GM12878 (cell line): ENCODE results near the gene DISP3. TPM values are rescaled to one million over a fixed set of nuclear protein-coding genes. Genes with fewer than 3 reads are reported as not detected.

Experiments used
- ATAC-seq: fragments of 200-7000 bp; cut with Tn5 transposase; 3 replicates; pipeline ENCODE4 v1.9.1; 2020; ENCODE audit warnings: mild to moderate bottlenecking, moderate library complexity
- BruUV-seq: library from RNA; stranded (reverse); fragments of 400-500 nt; replicated peaks from 2 replicates; lab custom pipeline; 2021; lab: Mats Ljungman, UMichigan
- CTCF ChIA-PET: fragments of 300-600 bp; sonication (Branson Sonifier 250); formaldehyde crosslinking; extraction: SDS; loops from one replicate; lab custom pipeline; 2021; ENCODE audit warnings: inconsistent platforms; lab: Yijun Ruan, JAX
- POLR2A ChIA-PET: fragments of 350-600 bp; formaldehyde crosslinking; extraction: SDS; loops from one replicate; lab custom pipeline; 2021; ENCODE audit warnings: inconsistent platforms; lab: Charles Lee
- RAD21 ChIA-PET: fragments of 300-600 bp; sonication (Branson Sonifier 250); formaldehyde crosslinking; loops from one replicate; lab custom pipeline; 2023; ENCODE audit warnings: antibody characterized with exemption; ENCODE audit not compliant: unreplicated experiment; lab: Charles Lee
- SMC1A ChIA-PET: fragments of 300-600 bp; sonication (Branson Sonifier 250); formaldehyde crosslinking; loops from one replicate; lab custom pipeline; 2023; ENCODE audit not compliant: unreplicated experiment, uncharacterized antibody; lab: Charles Lee
- DNase-seq: peaks from one replicate; pipeline ENCODE4 v3.0.0-alpha.2; 2011; ENCODE audit warnings: low read depth, low spot score
- FAIRE-seq: peaks from 3 replicates; lab custom pipeline; 2011; peaks lifted over from hg19 to GRCh38; lab: Jason Lieb, UNC
- H2AFZ ChIP-seq: 2 replicates; pipeline ENCODE4 v1.6.0; 2011; ENCODE audit warnings: low read depth, low read length, control low read depth; ENCODE audit not compliant: control insufficient read depth
- H3K27ac ChIP-seq: 2 replicates; pipeline ENCODE4 v1.5.1; 2011; ENCODE audit warnings: control low read depth; ENCODE audit not compliant: control insufficient read depth, insufficient read depth
- H3K27me3 ChIP-seq, 2 experiments: replicated peaks in 1 of 2; 2 replicates each; pipeline versions ENCODE4 v1.6.0 to v1.6.1; 2011; ENCODE audit warnings: low read length in 1 of 2; ENCODE audit not compliant: control insufficient read depth in 2 of 2, insufficient read depth in 2 of 2
- H3K36me3 ChIP-seq, 2 experiments: 2 replicates each; pipeline ENCODE4 v1.5.1; 2011; ENCODE audit warnings: low read length in 1 of 2; ENCODE audit not compliant: control insufficient read depth in 2 of 2, insufficient read depth in 2 of 2
- H3K4me1 ChIP-seq: 2 replicates; pipeline ENCODE4 v1.6.1; 2011; ENCODE audit warnings: mild to moderate bottlenecking, low read length, moderate library complexity, mixed read lengths; ENCODE audit not compliant: control insufficient read depth, insufficient read depth
- H3K4me2 ChIP-seq: 2 replicates; pipeline ENCODE4 v1.6.0; 2011; ENCODE audit warnings: control low read depth; ENCODE audit not compliant: control insufficient read depth, insufficient read depth
- H3K4me3 ChIP-seq: fragments of 200-600 bp; sonication (generic); 2 replicates; pipeline ENCODE4 v1.5.1; 2016
- H3K79me2 ChIP-seq: 2 replicates; pipeline ENCODE4 v1.6.0; 2011; ENCODE audit warnings: low read length; ENCODE audit not compliant: control insufficient read depth, insufficient read depth
- H3K9ac ChIP-seq: 2 replicates; pipeline ENCODE4 v1.8.0; 2011; ENCODE audit warnings: low read length, control low read depth, mixed read lengths; ENCODE audit not compliant: control insufficient read depth, insufficient read depth
- H3K9me3 ChIP-seq: replicated peaks from 3 replicates; pipeline ENCODE4 v1.5.1; 2011; ENCODE audit warnings: mild to moderate bottlenecking, low read length; ENCODE audit not compliant: control insufficient read depth, insufficient read depth
- H4K20me1 ChIP-seq: 2 replicates; pipeline ENCODE4 v1.6.0; 2011; ENCODE audit not compliant: control insufficient read depth, insufficient read depth
- BCL3 ChIP-seq: IDR thresholded peaks from 2 replicates; pipeline ENCODE4 v1.6.1; 2011; ENCODE audit warnings: borderline replicate concordance, low read depth, mild to moderate bottlenecking, moderate library complexity, low read length; ENCODE audit not compliant: insufficient read depth, poor library complexity, severe bottlenecking
- CTCF ChIP-seq, 3 experiments: IDR thresholded peaks in 2 of 3; conservative IDR thresholded peaks in 1 of 3; 2 replicates each; pipeline ENCODE4 v1.5.1; 2011; ENCODE audit warnings: low read depth in 3 of 3, low read length in 3 of 3, mild to moderate bottlenecking in 3 of 3, control low read depth in 2 of 3, moderate library complexity in 2 of 3, inconsistent platforms in 1 of 3, mixed read lengths in 1 of 3; ENCODE audit not compliant: control insufficient read depth in 2 of 3, insufficient read depth in 1 of 3; ENCODE audit errors: extremely low read depth in 1 of 3
- IKZF1 ChIP-seq: fragments of 450-650 bp; conservative IDR thresholded peaks from 2 replicates; pipeline ENCODE4 v1.6.1; 2017; ENCODE audit warnings: antibody characterized with exemption, mild to moderate bottlenecking
- NR2C1 ChIP-seq: fragments of 450-650 bp; IDR thresholded peaks from 2 replicates; pipeline ENCODE4 v1.6.1; 2017; ENCODE audit warnings: antibody characterized with exemption, mild to moderate bottlenecking, moderate library complexity
- POLR2A ChIP-seq: IDR thresholded peaks from 2 replicates; pipeline ENCODE4 v1.6.1; 2011; ENCODE audit warnings: low read depth, mild to moderate bottlenecking, low read length
- TBL1XR1 ChIP-seq: IDR thresholded peaks from 2 replicates; pipeline ENCODE4 v1.6.1; 2012; ENCODE audit warnings: low read depth, low read length, improper control_type of control experiment
- WGBS: methylation state at CpG from one replicate; pipeline ENCODE4 v1.1.6; 2016; ENCODE audit warnings: low lambda C conversion rate; ENCODE audit not compliant: insufficient replicate concordance, insufficient coverage; ENCODE audit errors: missing lambda C conversion rate; 5-methylcytosine and 5-hydroxymethylcytosine counted together
- in situ Hi-C: fragments of 300-500 bp; cut with MboI; formaldehyde crosslinking; loops from 9 replicates; pipeline ENCODE4 v1.14.3; 2018; ENCODE audit warnings: mixed read lengths
- intact Hi-C: fragments of 100-400 bp; cut with micrococcal nuclease; formaldehyde crosslinking; loops from one replicate; pipeline ENCODE4 v1.14.2; 2022; ENCODE audit not compliant: unreplicated experiment
- polyA plus RNA-seq, 11 experiments: library from polyadenylated mRNA; depleted of rRNA in 4 of 11; unstranded in 6 of 11; stranded (reverse) in 5 of 11; fragments of >200 nt; fragmentation: Nextera tagmentation in 4 of 11; fragmentation: Illumina TruSeq in 1 of 11; extraction: Ambion mirVana in 4 of 11; extraction: Trizol in 1 of 11; gene quantifications; 1 replicate in 1 of 11; 2 replicates in 10 of 11; pipeline versions ENCODE4 v1.2.1 to v1.2.3, GENCODE V29; 2011 to 2016; ENCODE audit warnings: inconsistent platforms in 2 of 11, missing spikeins in 2 of 11, low read depth in 1 of 11
- total RNA-seq, 4 experiments: library from RNA; depleted of rRNA in 3 of 4; stranded (reverse); fragments of >200 nt in 3 of 4; fragmentation: Illumina TruSeq in 1 of 4; extraction: Trizol in 1 of 4; gene quantifications; 2 replicates each; pipeline versions ENCODE4 v1.2.1 to v1.2.3, GENCODE V29; 2013 to 2021

The DISP3 gene
- total and polyA plus RNA-seq, 10 of the 15 experiments (the other 5 are each of a cell fraction or from before 2014, with no cell fraction given), result under 0.01 to 0.18 (median 0.09) TPM; not detected in 2

- no peak overlapping the region for H3K27ac ChIP-seq
- no peaks in the 10 kb centered on the region for H3K36me3 ChIP-seq
- H3K4me3 ChIP-seq, result no peak overlapping the region
- ATAC-seq (0 out of 3 replicates have a peak, but pooled peaks have one; percentile 26), FAIRE-seq (no peak), DNase-seq (no peak)
- ChIA-PET POLR2A (no interaction called here), SMC1A (interaction anchor here (1.9 kb wide), 1 partner anchor 534 kb away, joined by 4 read pairs; no protein-coding TSS in a partner anchor), RAD21 (no interaction called here), CTCF (interaction anchor here (0.7 to 2.6 kb wide), 6 partner anchors 9 to 534 kb away, joined by 3 to 11 read pairs (median 4); no protein-coding TSS in a partner anchor)
- H3K9me3 ChIP-seq, result no peaks in the 10 kb centered on the region
- TF ChIP-seq POLR2A (no peak), NR2C1 (no peak), BCL3 (no peak), IKZF1 (no peak), CTCF (IDR thresholded peaks at IDR 0.05 in 2 of 3, conservative IDR thresholded peaks at IDR 0.05 in 1 of 3; ENCODE audit: control insufficient read depth in 2 of 3, extremely low read depth in 1 of 3, insufficient read depth in 1 of 3, low read depth in 3 of 3, low read length in 3 of 3) (peak in 2 of 3 experiments; percentile 12 to 34; a peak in 3 of 6 replicates), TBL1XR1 (no peak)
- no TSS peak for BruUV-seq
- in situ Hi-C loops, result no loop called here
- H3K27me3 ChIP-seq, result no peaks in the 10 kb centered on the region
- no peaks in the 10 kb centered on the region for H3K79me2 ChIP-seq
- H3K4me1 ChIP-seq, result no peaks in the 10 kb centered on the region
- intact Hi-C loops, result no loop called here
- no peaks in the 10 kb centered on the region for H4K20me1 ChIP-seq
- 19% methylated on average over 9 of the region's 9 CpGs for WGBS
- H2AFZ ChIP-seq, result no peak overlapping the region
- H3K9ac ChIP-seq, result no peak overlapping the region
- H3K4me2 ChIP-seq, result no peak overlapping the region
Observed at GRCh38 chr1:11571906-11572616, 93.1 kb downstream of the DISP3 start.
